OCI-LY1 (cell line): ENCODE results near the gene SH3PXD2A.
A peak's percentile ranks its signal among the peaks of the same experiment; 100 is the strongest.

Experiments used
- H2AFZ ChIP-seq: fragments of 200-600 bp; sonication (generic), shearing (Covaris generic); 2 replicates; pipeline ENCODE4 v1.6.0; 2014; ENCODE audit warnings: antibody characterized with exemption, mild to moderate bottlenecking, low read length
- H3F3A ChIP-seq: fragments of 200-600 bp; sonication (generic), shearing (Covaris generic); 2 replicates; pipeline ENCODE4 v1.6.0; 2014; ENCODE audit warnings: mild to moderate bottlenecking, antibody characterized with exemption, low read length, moderate library complexity; ENCODE audit not compliant: insufficient read depth
- H3K27ac ChIP-seq: fragments of 200-600 bp; sonication (generic); 2 replicates; pipeline ENCODE4 v1.5.1; 2014; ENCODE audit warnings: low read length, mixed run types, mild to moderate bottlenecking, low read depth; ENCODE audit not compliant: poor library complexity, severe bottlenecking
- H3K27me3 ChIP-seq: fragments of 200-600 bp; sonication (generic); 2 replicates; pipeline ENCODE4 v1.6.0; 2014; ENCODE audit warnings: antibody characterized with exemption, mild to moderate bottlenecking, low read length, moderate library complexity; ENCODE audit not compliant: insufficient read depth
- H3K36me3 ChIP-seq: fragments of 200-600 bp; sonication (generic); 2 replicates; pipeline ENCODE4 v1.6.1; 2014; ENCODE audit warnings: mild to moderate bottlenecking, antibody characterized with exemption, low read length, moderate library complexity, mixed read lengths; ENCODE audit not compliant: insufficient read depth
- H3K4me1 ChIP-seq: fragments of 200-600 bp; sonication (generic); 2 replicates; pipeline ENCODE4 v1.5.1; 2014; ENCODE audit warnings: mild to moderate bottlenecking, low read length, moderate library complexity; ENCODE audit not compliant: insufficient read depth, severe bottlenecking
- H3K4me2 ChIP-seq: fragments of 200-600 bp; sonication (generic), shearing (Covaris generic); 2 replicates; pipeline ENCODE4 v1.6.1; 2014; ENCODE audit warnings: low read length
- H3K4me3 ChIP-seq: fragments of 200-600 bp; sonication (generic); 2 replicates; pipeline ENCODE4 v1.5.1; 2014; ENCODE audit warnings: low read length, low read depth, mild to moderate bottlenecking, mixed read lengths; ENCODE audit not compliant: poor library complexity, severe bottlenecking
- H3K79me2 ChIP-seq: fragments of 200-600 bp; shearing (Covaris generic); 2 replicates; pipeline ENCODE4 v1.6.1; 2016; ENCODE audit warnings: mixed run types, low read length, mixed read lengths; ENCODE audit not compliant: insufficient read depth
- H3K9ac ChIP-seq: fragments of 200-600 bp; sonication (generic), shearing (Covaris generic); 2 replicates; pipeline ENCODE4 v1.6.1; 2014; ENCODE audit warnings: mild to moderate bottlenecking, low read length, mixed read lengths
- H3K9me2 ChIP-seq: fragments of 200-600 bp; sonication (generic), shearing (Covaris generic); 2 replicates; pipeline ENCODE4 v1.6.1; 2014; ENCODE audit warnings: low read depth, mild to moderate bottlenecking, low read length, mixed read lengths
- H3K9me3 ChIP-seq: fragments of 200-600 bp; shearing (Covaris generic); 2 replicates; pipeline ENCODE4 v1.6.1; 2014; ENCODE audit warnings: low read length, mixed read lengths
- H4K20me1 ChIP-seq: fragments of 200-600 bp; sonication (generic), shearing (Covaris generic); 2 replicates; pipeline ENCODE4 v1.6.0; 2016; ENCODE audit warnings: mild to moderate bottlenecking, low read length; ENCODE audit not compliant: insufficient read depth
- CTCF ChIP-seq: fragments of 200-600 bp; sonication (generic), shearing (Covaris generic); IDR thresholded peaks from 2 replicates; pipeline ENCODE4 v1.5.1; 2017; ENCODE audit warnings: mild to moderate bottlenecking, antibody characterized with exemption, low read length, moderate library complexity, mixed read lengths
- EZH2 ChIP-seq: fragments of 200-600 bp; sonication (generic), shearing (Covaris generic); IDR thresholded peaks from 2 replicates; pipeline ENCODE4 v1.8.0; 2017; ENCODE audit warnings: borderline replicate concordance, mixed run types, mild to moderate bottlenecking, antibody characterized with exemption, low read length, moderate library complexity, mixed read lengths

SH3PXD2A gene

DNA sequence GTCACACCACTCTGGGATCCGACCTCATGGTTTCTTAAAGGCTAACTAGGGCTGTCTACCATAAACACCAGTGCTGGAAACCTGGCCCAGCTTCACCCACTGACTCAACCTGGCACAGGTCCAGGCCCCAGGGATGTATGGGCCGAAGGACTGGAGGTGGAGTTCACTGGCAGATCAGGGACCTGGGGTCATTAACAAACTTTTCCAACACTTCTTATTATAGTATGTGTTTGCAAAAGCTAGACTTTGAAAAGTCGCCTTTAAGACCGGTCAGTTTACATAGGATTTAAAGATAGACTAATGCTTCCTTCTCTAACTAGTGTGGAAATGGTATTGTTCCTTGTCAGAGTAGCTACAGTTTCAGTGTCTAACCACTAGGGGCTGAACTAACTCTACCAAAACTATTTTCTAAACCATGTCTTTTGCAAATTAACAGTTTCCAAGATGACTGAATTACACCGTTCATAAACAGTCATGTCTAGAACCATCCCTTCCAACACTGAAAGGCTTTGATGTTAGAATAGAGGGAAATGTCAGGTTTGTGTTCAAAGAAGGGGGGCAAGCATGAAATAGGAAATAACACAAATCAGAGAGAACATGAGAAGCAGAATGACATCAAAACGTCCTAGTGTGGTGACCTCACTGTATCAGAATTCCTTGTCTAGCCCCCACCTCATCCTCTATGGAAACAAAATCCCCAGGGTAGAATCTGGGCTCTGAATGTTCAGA lies 32.9 kb upstream of the SH3PXD2A start:
- TF ChIP-seq EZH2 (no peak), CTCF (peak; percentile 96)
- Histone ChIP-seq H4K20me1 (no peaks in the 10 kb centered on the region), H3K9ac (no peak overlapping the region), H3K9me2 (no peaks in the 10 kb centered on the region), H3K9me3 (no peaks in the 10 kb centered on the region), H3K27ac (no peak overlapping the region), H3K4me1 (no peaks in the 10 kb centered on the region), H3K36me3 (peaks cover 21% of the 10 kb centered on the region; the same call in 1 of the 2 replicates), H3K79me2 (no peaks in the 10 kb centered on the region), H2AFZ (no peak overlapping the region), H3K4me2 (no peak overlapping the region), H3F3A (no peaks in the 10 kb centered on the region), H3K27me3 (no peaks in the 10 kb centered on the region), H3K4me3 (no peak overlapping the region)

DNA sequence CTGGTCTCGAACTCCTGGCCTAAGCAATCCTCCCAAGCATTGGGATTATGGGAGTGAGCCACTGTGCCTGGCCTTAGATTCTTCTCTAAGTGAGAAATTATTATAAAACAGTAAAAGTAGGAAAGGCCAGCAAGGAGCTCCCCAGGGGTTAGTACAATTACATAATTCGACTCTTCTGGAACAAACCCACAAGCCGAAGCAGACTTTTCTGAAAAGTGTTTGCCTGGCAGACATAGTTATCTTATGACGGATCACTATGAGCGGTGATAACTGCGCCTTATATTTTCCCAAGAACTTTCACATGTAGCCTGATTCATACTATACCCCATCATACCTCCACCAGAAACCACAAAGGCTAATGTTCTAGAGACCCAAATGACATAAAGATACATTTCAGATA lies 30.2 kb upstream of the SH3PXD2A start:
- no peak overlapping the region for H3K4me3 ChIP-seq
- no peak overlapping the region for H3K4me2 ChIP-seq
- H3K4me1 ChIP-seq: no peaks in the 10 kb centered on the region
- H3K9ac ChIP-seq: no peak overlapping the region
- H3K36me3 ChIP-seq: peaks cover 26% of the 10 kb centered on the region; the same call in 1 of the 2 replicates
- H2AFZ ChIP-seq: no peak overlapping the region
- H3K79me2 ChIP-seq: no peaks in the 10 kb centered on the region
- H4K20me1 ChIP-seq: no peaks in the 10 kb centered on the region
- H3K27ac ChIP-seq: no peak overlapping the region
- TF ChIP-seq CTCF (no peak), EZH2 (no peak)
- no peaks in the 10 kb centered on the region for H3K9me3 ChIP-seq
- H3F3A ChIP-seq: no peaks in the 10 kb centered on the region
- no peaks in the 10 kb centered on the region for H3K9me2 ChIP-seq
- no peaks in the 10 kb centered on the region for H3K27me3 ChIP-seq

GRCh38 chr10:103884681-103885139 lies 29.3 kb upstream of the SH3PXD2A start:
- Histone ChIP-seq H3F3A (no peaks in the 10 kb centered on the region), H3K4me2 (no peak overlapping the region), H3K4me1 (no peaks in the 10 kb centered on the region), H3K9me2 (no peaks in the 10 kb centered on the region), H3K4me3 (no peak overlapping the region), H3K79me2 (no peaks in the 10 kb centered on the region), H3K9ac (no peak overlapping the region), H3K27me3 (no peaks in the 10 kb centered on the region), H3K9me3 (no peaks in the 10 kb centered on the region), H3K36me3 (peaks cover 32% of the 10 kb centered on the region), H4K20me1 (no peaks in the 10 kb centered on the region), H3K27ac (no peak overlapping the region), H2AFZ (no peak overlapping the region)
- TF ChIP-seq CTCF (peak; percentile 83), EZH2 (no peak)
